Left lung (tissue), 10 donors: ENCODE results near the gene KCNK3. TPM values are rescaled to one million over a fixed set of nuclear protein-coding genes. Genes with fewer than 3 reads are reported as not detected.

ENCODE experiments used
- ATAC-seq: fragments of 200-7000 bp; cut with Tn5 transposase; one replicate; pipeline ENCODE4 v1.9.1; 2020; ENCODE audit warnings: moderate library complexity
- DNase-seq, 4 donors: peaks; one replicate each; pipeline ENCODE4 v3.0.0-alpha.2; 2013 to 2020
- H3K27ac ChIP-seq, 2 donors: fragments of 200-600 bp; sonication (generic) in 1 of 2; one replicate each; pipeline versions ENCODE4 v1.5.0 to v1.8.0; 2020 to 2021
- H3K27me3 ChIP-seq, 2 donors: fragments of 200-600 bp; sonication (generic) in 1 of 2; one replicate each; pipeline versions ENCODE4 v1.5.0 to v1.8.0; 2020 to 2021
- H3K36me3 ChIP-seq, 2 donors: fragments of 200-600 bp; sonication (generic) in 1 of 2; one replicate each; pipeline versions ENCODE4 v1.5.0 to v1.8.0; 2020 to 2021
- H3K4me1 ChIP-seq, 2 donors: fragments of 200-600 bp; one replicate each; pipeline ENCODE4 v1.8.0; 2021
- H3K4me3 ChIP-seq, 2 donors: fragments of 200-600 bp; sonication (generic) in 1 of 2; one replicate each; pipeline versions ENCODE4 v1.5.0 to v1.8.0; 2020 to 2021; ENCODE audit warnings: mild to moderate bottlenecking in 1 of 2
- H3K9me3 ChIP-seq, 2 donors: fragments of 200-600 bp; sonication (generic) in 1 of 2; one replicate each; pipeline versions ENCODE4 v1.5.0 to v1.8.0; 2020 to 2021
- intact Hi-C, 2 donors: fragments of 100-400 bp; cut with DNase I; formaldehyde crosslinking; loops; one replicate each; pipeline versions ENCODE4 v1.11.2 to v1.14.2; 2022
- polyA plus RNA-seq, 6 donors: library from polyadenylated mRNA; unstranded; fragments of 120-200 nt; gene quantifications; one replicate each; pipeline ENCODE4 v1.2.1, GENCODE V29; 2013; ENCODE audit not compliant: insufficient read length in 6 of 6
- total RNA-seq, 2 donors: library from RNA; stranded (reverse); fragmentation: NEBNext Ultra II Directional; extraction: Animal tissue kit (Norgen Biotek cat#: 25700); gene quantifications; one replicate each; pipeline ENCODE4 v1.2.1, GENCODE V29; 2021
- TF ChIP-seq, protein P1 (sequence below), 2 donors: fragments of 200-600 bp; sonication (generic) in 1 of 2; IDR thresholded peaks; one replicate each; pipeline versions ENCODE4 v1.5.0 to v1.8.0; 2021; ENCODE audit warnings: antibody characterized with exemption in 2 of 2
- donor health status: DM: no; HTN: yes; CAD: no.
- donor health status: DM: no; HTN: no; CAD: no.

Gene KCNK3
- total and polyA plus RNA-seq, 8 donors: 17.8 to 34.9 (median 28.3) TPM

DNA sequence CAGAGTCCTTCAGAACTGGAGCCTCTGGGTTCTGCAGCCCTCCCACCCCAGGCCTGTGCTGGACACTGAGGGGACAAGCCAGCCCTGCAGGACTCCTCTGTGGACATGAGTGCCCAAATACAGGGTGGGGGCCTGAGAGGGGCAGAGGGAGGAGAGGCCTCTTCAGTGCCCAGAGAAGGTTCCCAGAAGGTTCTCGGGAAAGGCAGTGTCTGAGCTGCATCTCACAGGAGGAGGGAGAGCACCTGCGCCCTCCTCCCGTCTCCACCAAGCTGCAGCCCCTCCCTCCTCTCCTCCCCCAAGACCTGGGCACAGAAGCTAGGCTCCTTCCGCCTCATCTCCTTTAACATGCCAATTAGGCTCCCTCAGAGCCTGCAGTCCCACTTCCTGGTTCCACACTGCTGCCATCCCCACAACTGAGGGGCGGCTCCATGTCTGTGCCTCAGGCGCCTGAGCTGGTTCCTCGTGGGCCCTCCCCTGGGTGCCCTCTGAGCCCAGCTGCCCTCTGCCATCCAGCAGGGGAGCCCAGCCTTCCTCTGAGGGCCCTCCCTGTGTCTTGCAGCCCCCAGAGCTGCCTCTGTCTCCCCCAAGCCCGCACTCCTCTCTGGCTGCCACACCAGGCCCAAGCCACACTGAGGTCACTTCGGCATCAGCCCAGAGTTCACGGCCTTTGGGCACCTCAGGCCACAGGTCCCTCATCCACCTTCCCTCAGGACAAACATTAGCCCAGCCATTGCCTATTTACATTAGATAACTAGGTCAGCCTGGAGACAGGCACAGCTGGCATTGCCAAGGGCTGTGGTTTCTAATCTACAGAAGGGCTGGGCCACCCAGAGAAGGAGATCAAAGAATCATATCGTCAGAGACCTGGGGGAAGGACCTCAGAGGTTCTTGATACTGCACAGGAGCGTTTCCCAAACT lies 28.9 kb downstream of the KCNK3 start:
- no peaks in the 10 kb centered on the region for H3K36me3 ChIP-seq
- H3K4me1 ChIP-seq: peaks cover 30 to 47% of the 10 kb centered on the region in 2 donors
- intact Hi-C loops: no loop called here
- H3K27me3 ChIP-seq: no peaks in the 10 kb centered on the region
- TF ChIP-seq, protein P1, sequence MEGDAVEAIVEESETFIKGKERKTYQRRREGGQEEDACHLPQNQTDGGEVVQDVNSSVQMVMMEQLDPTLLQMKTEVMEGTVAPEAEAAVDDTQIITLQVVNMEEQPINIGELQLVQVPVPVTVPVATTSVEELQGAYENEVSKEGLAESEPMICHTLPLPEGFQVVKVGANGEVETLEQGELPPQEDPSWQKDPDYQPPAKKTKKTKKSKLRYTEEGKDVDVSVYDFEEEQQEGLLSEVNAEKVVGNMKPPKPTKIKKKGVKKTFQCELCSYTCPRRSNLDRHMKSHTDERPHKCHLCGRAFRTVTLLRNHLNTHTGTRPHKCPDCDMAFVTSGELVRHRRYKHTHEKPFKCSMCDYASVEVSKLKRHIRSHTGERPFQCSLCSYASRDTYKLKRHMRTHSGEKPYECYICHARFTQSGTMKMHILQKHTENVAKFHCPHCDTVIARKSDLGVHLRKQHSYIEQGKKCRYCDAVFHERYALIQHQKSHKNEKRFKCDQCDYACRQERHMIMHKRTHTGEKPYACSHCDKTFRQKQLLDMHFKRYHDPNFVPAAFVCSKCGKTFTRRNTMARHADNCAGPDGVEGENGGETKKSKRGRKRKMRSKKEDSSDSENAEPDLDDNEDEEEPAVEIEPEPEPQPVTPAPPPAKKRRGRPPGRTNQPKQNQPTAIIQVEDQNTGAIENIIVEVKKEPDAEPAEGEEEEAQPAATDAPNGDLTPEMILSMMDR (IDR thresholded peaks at IDR 0.05): no peak
- H3K27ac ChIP-seq: peak overlapping the region; percentile 33 to 58
- ATAC-seq (peak; percentile 69), DNase-seq (peak in 1 of 4 donors; percentile 49)
- no peaks in the 10 kb centered on the region for H3K9me3 ChIP-seq
- no peak overlapping the region for H3K4me3 ChIP-seq

DNA sequence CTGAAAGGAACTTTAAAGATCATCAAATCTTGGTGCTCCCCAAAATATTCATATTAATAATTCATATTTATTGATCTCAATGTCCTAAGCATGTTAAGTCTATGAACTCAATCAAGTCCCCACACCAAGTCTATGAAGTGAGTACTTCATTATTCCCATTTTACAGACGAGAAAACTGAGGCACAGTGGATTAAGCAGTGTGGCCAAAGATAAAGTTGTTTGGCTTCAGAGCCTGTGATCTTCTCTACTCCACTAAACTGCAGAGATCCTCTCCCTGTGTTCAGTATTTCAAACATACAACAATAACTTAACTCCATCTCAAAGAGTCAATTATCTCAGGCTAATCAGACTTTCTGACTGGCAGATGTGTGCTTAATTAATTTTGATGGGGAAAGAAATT lies 29.8 kb downstream of the KCNK3 start:
- Histone ChIP-seq H3K36me3 (no peaks in the 10 kb centered on the region), H3K4me1 (peaks cover 30 to 47% of the 10 kb centered on the region in 2 donors), H3K9me3 (no peaks in the 10 kb centered on the region), H3K27ac (no peak overlapping the region), H3K27me3 (peaks cover 0 to 5% of the 10 kb centered on the region in 2 donors), H3K4me3 (no peak overlapping the region)
- ATAC-seq (no peak), DNase-seq (no peak)
- TF ChIP-seq, protein P1 (IDR thresholded peaks at IDR 0.05): no peak
- intact Hi-C loops: no loop called here

DNA sequence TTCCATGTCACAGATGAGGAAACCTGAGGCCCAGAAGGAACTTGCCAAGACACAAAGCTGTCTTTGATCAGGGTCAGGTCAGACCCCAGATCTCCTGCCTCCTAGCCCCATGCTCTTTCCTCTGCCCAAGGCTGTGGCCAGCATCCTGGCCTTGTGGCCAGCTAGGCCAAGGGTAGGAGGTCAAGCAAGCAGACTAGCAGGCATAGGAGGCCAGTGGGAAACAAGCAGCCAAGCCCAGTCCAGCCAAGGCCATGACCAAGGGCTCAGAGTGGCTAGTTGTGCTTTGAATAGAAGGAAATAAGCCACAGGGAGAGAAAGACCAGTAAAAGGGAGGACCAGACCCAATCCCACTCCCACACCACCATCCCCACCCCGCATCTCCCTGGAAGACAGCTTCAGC lies 30.4 kb downstream of the KCNK3 start:
- no peak overlapping the region for H3K27ac ChIP-seq

DNA sequence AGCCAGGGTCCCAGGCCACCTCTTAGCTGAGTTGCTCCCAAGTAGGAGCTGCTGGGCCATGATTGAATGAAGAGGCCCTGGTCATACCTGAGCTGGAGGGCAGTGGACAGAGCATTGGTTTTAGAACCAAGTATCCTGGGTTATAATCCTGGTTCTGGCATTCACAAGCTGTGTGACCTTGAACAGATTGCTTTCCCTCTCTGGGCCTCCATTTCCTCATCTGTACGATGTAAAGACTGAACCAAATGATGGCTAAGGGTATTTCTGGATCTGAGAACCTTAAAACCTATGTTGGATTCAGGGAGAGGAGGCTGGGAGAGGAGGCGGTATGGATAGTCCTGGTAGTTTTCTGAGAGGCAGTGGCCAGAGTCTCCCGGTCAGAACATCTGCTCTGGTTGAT lies 31.0 kb downstream of the KCNK3 start:
- TF ChIP-seq, protein P1 (IDR thresholded peaks at IDR 0.05): no peak
- DNase-seq: no peak
- Histone ChIP-seq H3K36me3 (no peaks in the 10 kb centered on the region), H3K4me1 (peaks cover 30 to 47% of the 10 kb centered on the region in 2 donors), H3K27me3 (peaks cover 5 to 17% of the 10 kb centered on the region in 2 donors), H3K27ac (peak overlapping the region in 1 of 2 donors; percentile 46), H3K9me3 (no peaks in the 10 kb centered on the region), H3K4me3 (no peak overlapping the region)
- no peak for ATAC-seq
- intact Hi-C loops: no loop called here

More for the DNA sequence above, 30.4 kb downstream of the KCNK3 start:
- intact Hi-C loops: no loop called here
- Histone ChIP-seq H3K9me3 (no peaks in the 10 kb centered on the region), H3K4me3 (no peak overlapping the region), H3K27me3 (peaks cover 4 to 11% of the 10 kb centered on the region in 2 donors), H3K36me3 (no peaks in the 10 kb centered on the region), H3K4me1 (peaks cover 30 to 47% of the 10 kb centered on the region in 2 donors)
- ATAC-seq (no peak), DNase-seq (no peak)
- TF ChIP-seq, protein P1 (IDR thresholded peaks at IDR 0.05): no peak

DNA sequence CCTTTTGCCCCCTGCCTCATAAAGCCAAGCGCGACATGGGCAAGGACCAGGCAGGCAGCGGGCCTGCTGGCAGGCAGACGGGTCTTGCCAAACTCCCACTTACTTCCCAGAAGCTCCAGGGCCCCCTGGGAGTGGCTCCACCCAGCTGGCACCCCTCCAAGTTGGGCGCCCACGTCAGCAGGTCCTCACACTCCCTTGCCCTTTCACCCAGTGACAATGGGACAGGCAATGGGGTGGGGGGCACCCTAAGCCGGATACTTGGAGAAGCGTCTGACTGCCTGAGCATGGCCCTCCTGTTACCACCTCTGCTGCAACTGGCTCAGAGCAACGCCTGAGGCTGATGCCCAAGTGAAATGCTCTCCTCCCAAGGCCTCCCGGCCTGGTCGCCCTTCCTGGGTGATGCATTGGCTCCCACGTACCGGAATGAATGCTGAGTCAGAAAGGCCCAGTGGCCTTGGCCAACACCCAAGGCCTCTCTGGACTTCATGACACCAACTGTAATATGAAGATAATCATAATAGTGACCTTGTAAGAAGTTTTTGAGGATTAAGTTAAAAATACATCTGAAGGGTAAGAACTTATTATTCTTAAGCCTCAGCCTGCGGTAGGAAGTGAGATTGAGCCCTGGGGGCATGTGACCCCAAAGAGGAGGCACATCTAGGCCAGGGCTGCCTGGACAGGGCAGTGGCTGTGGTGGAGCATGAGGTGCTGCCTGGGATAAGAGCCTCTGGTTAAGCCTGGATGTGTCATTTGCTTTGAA lies 31.6 kb downstream of the KCNK3 start:
- H3K27ac ChIP-seq: peak overlapping the region; percentile 35 to 46
- TF ChIP-seq, protein P1 (IDR thresholded peaks at IDR 0.05): no peak
- peaks cover 30 to 43% of the 10 kb centered on the region in 2 donors for H3K4me1 ChIP-seq
- DNase-seq (peak in 1 of 4 donors; percentile 71), ATAC-seq (peak; percentile 14)
- H3K36me3 ChIP-seq: no peaks in the 10 kb centered on the region
- H3K9me3 ChIP-seq: no peaks in the 10 kb centered on the region
- peaks cover 5 to 24% of the 10 kb centered on the region in 2 donors for H3K27me3 ChIP-seq
- H3K4me3 ChIP-seq: no peak overlapping the region
- intact Hi-C loops: no loop called here
